ENCODE results near the gene HLTF.

HLTF gene

GRCh38 chr3:149016242-149016641, 70.1 kb downstream of the HLTF start:
- TF ChIP-seq, protein P1, sequence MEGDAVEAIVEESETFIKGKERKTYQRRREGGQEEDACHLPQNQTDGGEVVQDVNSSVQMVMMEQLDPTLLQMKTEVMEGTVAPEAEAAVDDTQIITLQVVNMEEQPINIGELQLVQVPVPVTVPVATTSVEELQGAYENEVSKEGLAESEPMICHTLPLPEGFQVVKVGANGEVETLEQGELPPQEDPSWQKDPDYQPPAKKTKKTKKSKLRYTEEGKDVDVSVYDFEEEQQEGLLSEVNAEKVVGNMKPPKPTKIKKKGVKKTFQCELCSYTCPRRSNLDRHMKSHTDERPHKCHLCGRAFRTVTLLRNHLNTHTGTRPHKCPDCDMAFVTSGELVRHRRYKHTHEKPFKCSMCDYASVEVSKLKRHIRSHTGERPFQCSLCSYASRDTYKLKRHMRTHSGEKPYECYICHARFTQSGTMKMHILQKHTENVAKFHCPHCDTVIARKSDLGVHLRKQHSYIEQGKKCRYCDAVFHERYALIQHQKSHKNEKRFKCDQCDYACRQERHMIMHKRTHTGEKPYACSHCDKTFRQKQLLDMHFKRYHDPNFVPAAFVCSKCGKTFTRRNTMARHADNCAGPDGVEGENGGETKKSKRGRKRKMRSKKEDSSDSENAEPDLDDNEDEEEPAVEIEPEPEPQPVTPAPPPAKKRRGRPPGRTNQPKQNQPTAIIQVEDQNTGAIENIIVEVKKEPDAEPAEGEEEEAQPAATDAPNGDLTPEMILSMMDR (IDR thresholded peaks at IDR 0.05) = no peak

DNA sequence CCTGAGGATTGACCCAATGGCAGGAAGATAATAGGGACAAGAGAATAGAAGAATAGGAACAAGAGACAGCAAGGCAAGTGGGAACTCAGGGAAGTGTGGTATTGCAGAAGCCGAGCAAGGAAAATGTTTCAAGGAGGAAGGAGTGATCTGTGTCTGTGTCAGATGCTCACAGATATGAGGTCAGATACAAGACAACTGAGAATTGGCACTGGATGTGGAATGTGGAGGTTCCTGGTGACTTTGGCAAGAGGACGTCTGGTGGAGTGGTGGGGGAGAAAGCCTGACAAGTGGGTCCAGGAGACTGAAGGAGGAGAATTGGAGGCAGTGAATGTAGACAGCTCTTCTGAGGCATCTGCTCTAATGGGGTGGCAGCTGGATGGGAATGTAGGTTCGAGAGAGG, 70.9 kb downstream of the HLTF start:
- TF ChIP-seq, protein P1 (IDR thresholded peaks at IDR 0.05) = no peak

GRCh38 chr3:149013726-149014125, 72.6 kb downstream of the HLTF start:
- TF ChIP-seq, protein P1 (IDR thresholded peaks at IDR 0.05) = no peak

- TF ChIP-seq, protein P1 (IDR thresholded peaks at IDR 0.05) = no peak
These were observed 74.7 kb downstream of the HLTF start for GRCh38 chr3:149011676-149012075.

DNA sequence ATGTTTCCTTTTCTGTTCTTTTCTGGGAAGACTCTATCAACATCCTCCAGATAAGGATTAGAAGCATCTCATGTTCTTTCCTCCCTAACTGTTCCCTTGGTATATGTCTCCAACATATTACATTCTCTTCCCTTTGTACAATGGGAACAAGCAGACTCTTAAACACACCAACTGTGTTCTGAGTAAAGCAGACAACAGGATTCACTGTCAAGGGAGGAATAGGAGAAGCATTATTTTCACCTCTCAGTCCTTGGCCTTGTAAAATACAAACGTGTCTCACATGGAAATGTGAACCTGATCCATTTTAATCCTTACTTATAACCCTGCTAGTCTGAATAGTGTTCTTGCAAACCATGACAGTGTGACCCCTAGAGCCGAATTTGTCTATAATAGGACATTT, 75.4 kb downstream of the HLTF start:
- TF ChIP-seq, protein P1 (IDR thresholded peaks at IDR 0.05) = no peak

GRCh38 chr3:149010504-149010951, 75.8 kb downstream of the HLTF start:
- TF ChIP-seq, protein P1 (IDR thresholded peaks at IDR 0.05) = no peak

DNA sequence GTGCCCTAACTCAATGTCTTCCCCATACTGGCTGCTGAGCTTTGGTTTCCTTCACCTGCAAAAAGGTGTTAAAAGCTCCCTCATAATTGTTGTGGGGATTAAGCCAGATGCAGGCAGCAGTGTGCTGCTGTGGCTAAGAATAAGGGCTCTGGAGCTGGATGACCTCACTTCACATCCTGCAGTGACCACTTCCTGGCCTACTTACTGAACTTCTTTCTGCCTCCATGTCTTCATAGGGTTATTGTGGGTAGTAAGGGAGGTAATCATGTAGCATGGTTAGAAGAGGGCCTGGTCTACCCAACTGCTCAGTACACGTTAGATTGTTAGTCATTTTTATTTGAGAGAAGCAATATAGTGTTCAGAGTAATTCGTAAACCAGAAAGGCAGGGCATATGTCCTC, 76.6 kb downstream of the HLTF start:
- TF ChIP-seq, protein P1 (IDR thresholded peaks at IDR 0.05) = no peak

DNA sequence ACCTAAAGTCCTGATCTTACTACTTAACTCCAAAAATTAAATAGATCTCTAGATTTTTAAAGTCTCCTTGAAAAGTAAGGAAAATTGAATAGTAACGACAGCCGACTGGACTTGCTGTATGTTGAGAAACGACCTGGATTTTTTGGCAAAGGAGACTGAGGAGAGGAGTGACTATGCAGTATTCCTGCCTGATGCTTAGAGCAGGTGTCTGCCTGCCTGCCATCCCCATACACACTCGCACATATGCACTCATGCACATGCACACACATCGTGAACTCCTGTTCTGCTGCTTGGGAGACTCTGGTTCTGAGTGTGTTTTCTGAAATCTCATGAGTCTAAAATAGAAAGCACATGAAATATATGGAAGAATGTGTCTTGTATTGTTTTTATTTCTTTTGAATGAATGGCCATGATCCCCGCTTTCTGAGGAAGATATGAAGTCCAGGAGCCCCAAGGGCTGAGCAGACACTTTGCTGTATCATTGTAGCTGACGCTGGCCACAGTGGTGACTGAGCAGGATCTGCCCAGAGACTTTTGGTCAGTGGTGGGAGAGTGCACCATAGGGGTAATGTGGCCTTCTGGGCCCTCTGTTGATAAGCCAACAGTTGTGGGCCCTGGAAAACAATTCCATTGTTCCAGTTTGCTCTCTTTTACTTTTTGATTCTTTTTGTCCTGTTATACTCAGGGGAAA, 78.6 kb downstream of the HLTF start:
- TF ChIP-seq, protein P1 (IDR thresholded peaks at IDR 0.05) = no peak

Measured in LNCAP (cell line).